ENCODE measurements around the gene SH2D4B.

- no peak for TF ChIP-seq CTCF (IDR thresholded peaks at IDR 0.05; ENCODE audit: low read length)
- no peak for TF ChIP-seq EZH2 (IDR thresholded peaks at IDR 0.05; ENCODE audit: borderline replicate concordance, low read length)
Measured at GRCh38 chr10:80498833-80499741, 38.6 kb upstream of the SH2D4B start.

Data from OCI-LY1 (cell line).